PC-3 (cell line): ENCODE results near the gene PLPPR2. TPM values are rescaled to one million over a fixed set of nuclear protein-coding genes. Genes with fewer than 3 reads are reported as not detected.
A peak's percentile ranks its signal among the peaks of the same experiment; 100 is the strongest.

Experiments used
- ATAC-seq: fragments of 200-7000 bp; cut with Tn5 transposase; 2 replicates; pipeline ENCODE4 v1.9.1; 2020; ENCODE audit warnings: mild to moderate bottlenecking, moderate library complexity
- BruUV-seq: library from RNA; stranded (reverse); fragments of 400-500 nt; replicated peaks from 2 replicates; lab custom pipeline; 2021; lab: Mats Ljungman, UMichigan
- CTCF ChIA-PET: fragments of 300-600 bp; sonication (Branson Sonifier 250); formaldehyde crosslinking; loops from one replicate; lab custom pipeline; 2022; ENCODE audit warnings: antibody characterized with exemption; lab: Charles Lee
- POLR2A ChIA-PET: fragments of 300-600 bp; sonication (Branson Sonifier 250); formaldehyde crosslinking; loops from one replicate; lab custom pipeline; 2022; ENCODE audit warnings: antibody characterized with exemption; ENCODE audit not compliant: unreplicated experiment; lab: Charles Lee
- DNase-seq: peaks from one replicate; pipeline ENCODE4 v3.0.0-alpha.2; 2015
- H2AFZ ChIP-seq: fragments of 300-600 bp; sonication (generic); 2 replicates; pipeline ENCODE4 v1.6.0; 2016; ENCODE audit warnings: antibody characterized with exemption, low read length
- H3F3A ChIP-seq: fragments of 300-600 bp; sonication (generic); one replicate; pipeline ENCODE4 v1.6.0; 2017; ENCODE audit warnings: antibody characterized with exemption, low read length, control low read depth, mild to moderate bottlenecking; ENCODE audit not compliant: unreplicated experiment
- H3K27ac ChIP-seq: fragments of 300-600 bp; sonication (generic); 2 replicates; pipeline ENCODE4 v1.5.1; 2016; ENCODE audit warnings: mild to moderate bottlenecking, low read length
- H3K27me3 ChIP-seq: fragments of 300-600 bp; sonication (generic); 2 replicates; pipeline ENCODE4 v1.6.1; 2016; ENCODE audit warnings: low read length, mixed read lengths
- H3K36me3 ChIP-seq: fragments of 300-600 bp; sonication (generic); 2 replicates; pipeline ENCODE4 v1.6.1; 2016; ENCODE audit warnings: low read depth, mixed run types, low read length, mixed read lengths
- H3K4me1 ChIP-seq: fragments of 300-600 bp; sonication (generic); 2 replicates; pipeline ENCODE4 v1.5.1; 2016; ENCODE audit warnings: low read length; ENCODE audit not compliant: insufficient read depth
- H3K4me2 ChIP-seq: fragments of 300-600 bp; sonication (generic); 2 replicates; pipeline ENCODE4 v1.6.0; 2016; ENCODE audit warnings: low read length
- H3K4me3 ChIP-seq: fragments of 300-600 bp; sonication (generic); 2 replicates; pipeline ENCODE4 v1.5.1; 2016; ENCODE audit warnings: mild to moderate bottlenecking, low read length, mixed read lengths
- H3K79me2 ChIP-seq: fragments of 300-600 bp; sonication (generic); 2 replicates; pipeline ENCODE4 v1.6.1; 2017; ENCODE audit warnings: low read length, mixed read lengths
- H3K9ac ChIP-seq: fragments of 300-600 bp; sonication (generic); 2 replicates; pipeline ENCODE4 v1.6.0; 2016; ENCODE audit warnings: mild to moderate bottlenecking, low read length
- H3K9me2 ChIP-seq: fragments of 300-600 bp; sonication (generic); replicated peaks from 2 replicates; pipeline ENCODE4 v1.6.1; 2016; ENCODE audit warnings: mixed run types, low read length, mixed read lengths
- H3K9me3 ChIP-seq: fragments of 300-600 bp; sonication (generic); 2 replicates; pipeline ENCODE4 v1.6.1; 2016; ENCODE audit warnings: low read length, mixed read lengths
- H4K20me1 ChIP-seq: fragments of 300-600 bp; sonication (generic); 2 replicates; pipeline ENCODE4 v1.6.1; 2016; ENCODE audit warnings: low read length, mixed read lengths
- EZH2 ChIP-seq: fragments of 300-600 bp; sonication (generic); IDR thresholded peaks from one replicate; pipeline ENCODE4 v1.6.1; 2017; ENCODE audit warnings: antibody characterized with exemption, mild to moderate bottlenecking, low read length; ENCODE audit not compliant: unreplicated experiment
- EZH2phosphoT487 ChIP-seq: fragments of 300-600 bp; sonication (generic); IDR thresholded peaks from 2 replicates; pipeline ENCODE4 v1.6.1; 2018; ENCODE audit warnings: mild to moderate bottlenecking, antibody characterized with exemption, low read length, borderline replicate concordance
- intact Hi-C: fragments of 100-400 bp; cut with micrococcal nuclease; formaldehyde crosslinking; loops from 2 replicates; pipeline ENCODE4 v1.9.0; 2023
- total RNA-seq: library from RNA; depleted of rRNA; stranded (reverse); fragments of >200 nt; gene quantifications from 2 replicates; pipeline ENCODE4 v1.2.3, GENCODE V29; 2014
- TF ChIP-seq, protein P1 (sequence below): fragments of 300-600 bp; sonication (generic); conservative IDR thresholded peaks from 2 replicates; pipeline ENCODE4 v1.5.1; 2017; ENCODE audit warnings: antibody characterized with exemption, low read depth, mild to moderate bottlenecking, low read length

PLPPR2 gene
- total RNA-seq, 1 experiment from 2014 or later, result 38.0 TPM

DNA sequence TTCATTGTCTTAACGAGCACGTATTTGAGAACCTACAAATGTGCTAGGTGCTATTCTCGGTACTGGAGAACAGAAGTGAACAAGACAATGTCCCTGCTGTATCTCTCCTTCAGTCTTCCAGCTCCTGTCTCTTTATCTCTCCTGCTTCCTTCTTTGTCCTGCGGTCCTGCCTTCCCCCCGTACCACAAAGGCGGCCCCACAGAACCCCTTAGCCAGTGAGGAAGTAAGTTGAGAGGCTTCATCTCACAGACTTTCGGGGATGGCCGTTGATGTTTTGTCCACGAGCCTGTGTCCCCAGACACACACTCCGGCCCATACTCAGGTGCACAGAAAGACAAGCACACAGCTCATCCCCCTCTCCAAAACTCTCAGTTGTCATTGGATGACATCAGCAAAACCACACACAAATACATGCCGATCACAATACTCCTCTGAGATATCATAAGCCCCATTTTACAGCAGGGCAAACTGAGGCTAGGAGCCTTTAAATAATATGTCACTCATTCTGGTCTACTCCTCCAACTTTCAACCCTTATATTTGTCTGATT, 18.7 kb downstream of the PLPPR2 start:
- BruUV-seq, result no TSS peak
- Histone ChIP-seq H3K79me2 (peaks cover 17% of the 10 kb centered on the region), H3K4me1 (peaks cover 44% of the 10 kb centered on the region), H3K9me2 (no peaks in the 10 kb centered on the region), H3F3A (peaks cover 11% of the 10 kb centered on the region), H3K4me3 (peak overlapping the region; percentile 68), H4K20me1 (no peaks in the 10 kb centered on the region), H3K36me3 (no peaks in the 10 kb centered on the region), H3K9ac (peak overlapping the region; percentile 88; the same call in 1 of the 2 replicates), H2AFZ (peak overlapping the region; percentile 78), H3K27ac (no peak overlapping the region), H3K9me3 (no peaks in the 10 kb centered on the region), H3K27me3 (no peaks in the 10 kb centered on the region), H3K4me2 (peak overlapping the region; percentile 78)
- intact Hi-C loops, result loop anchor here (1.0 kb wide), 1 partner anchor 28 kb away; the partner anchor contains the start of genes CCDC159 and TMEM205
- no peak for DNase-seq
- no peak for ATAC-seq
- no peak for TF ChIP-seq EZH2
- TF ChIP-seq, protein P1, sequence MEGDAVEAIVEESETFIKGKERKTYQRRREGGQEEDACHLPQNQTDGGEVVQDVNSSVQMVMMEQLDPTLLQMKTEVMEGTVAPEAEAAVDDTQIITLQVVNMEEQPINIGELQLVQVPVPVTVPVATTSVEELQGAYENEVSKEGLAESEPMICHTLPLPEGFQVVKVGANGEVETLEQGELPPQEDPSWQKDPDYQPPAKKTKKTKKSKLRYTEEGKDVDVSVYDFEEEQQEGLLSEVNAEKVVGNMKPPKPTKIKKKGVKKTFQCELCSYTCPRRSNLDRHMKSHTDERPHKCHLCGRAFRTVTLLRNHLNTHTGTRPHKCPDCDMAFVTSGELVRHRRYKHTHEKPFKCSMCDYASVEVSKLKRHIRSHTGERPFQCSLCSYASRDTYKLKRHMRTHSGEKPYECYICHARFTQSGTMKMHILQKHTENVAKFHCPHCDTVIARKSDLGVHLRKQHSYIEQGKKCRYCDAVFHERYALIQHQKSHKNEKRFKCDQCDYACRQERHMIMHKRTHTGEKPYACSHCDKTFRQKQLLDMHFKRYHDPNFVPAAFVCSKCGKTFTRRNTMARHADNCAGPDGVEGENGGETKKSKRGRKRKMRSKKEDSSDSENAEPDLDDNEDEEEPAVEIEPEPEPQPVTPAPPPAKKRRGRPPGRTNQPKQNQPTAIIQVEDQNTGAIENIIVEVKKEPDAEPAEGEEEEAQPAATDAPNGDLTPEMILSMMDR, result no peak
- TF ChIP-seq EZH2phosphoT487, result no peak
- ChIA-PET POLR2A (interaction anchor here (0.6 to 1.9 kb wide), 4 partner anchors 10 to 108 kb away, joined by 3 to 6 read pairs (median 4); partner anchors contain the start of genes CCDC159, RAB3D and TMEM205), CTCF (interaction anchor here (0.6 to 1.9 kb wide), 3 partner anchors 79 to 108 kb away, joined by 3 to 13 read pairs (median 5); no protein-coding TSS in a partner anchor)

GRCh38 chr19:11374433-11375142, 19.4 kb downstream of the PLPPR2 start, which contains the start of gene SWSAP1:
TSS of gene SWSAP1 (plus strand) at chr19:11374666. CDS start at chr19:11374681, 15 bp downstream.
- DNase-seq, result peak; percentile 100
- peak within 1 kb of the TSS; percentile 68 for H3K4me3 ChIP-seq
- BruUV-seq, result TSS peak; percentile 82
- H3K27ac ChIP-seq, result peak within 1 kb of the TSS; percentile 79
- POLR2A ChIA-PET, result interaction anchor here (0.5 to 1.9 kb wide), 8 partner anchors 28 to 232 kb away, joined by 3 to 34 read pairs (median 5); partner anchors contain the start of genes CCDC159, RAB3D, RGL3 and TMEM205
- no peaks in the 10 kb centered on the region for H3K9me3 ChIP-seq
- H3K9ac ChIP-seq, result peak within 1 kb of the TSS; percentile 88
- H4K20me1 ChIP-seq, result no peaks in the 10 kb centered on the region
- H3K36me3 ChIP-seq, result no peaks in the 10 kb centered on the region
- peaks cover 12% of the 10 kb centered on the region for H3F3A ChIP-seq
- H3K27me3 ChIP-seq, result no peaks in the 10 kb centered on the region
- H3K4me1 ChIP-seq, result peaks cover 49% of the 10 kb centered on the region
- H3K79me2 ChIP-seq, result peaks cover 20% of the 10 kb centered on the region
- TF ChIP-seq, protein P1, result no peak
- TF ChIP-seq EZH2, result no peak
- TF ChIP-seq EZH2phosphoT487, result no peak
- H3K4me2 ChIP-seq, result peak within 1 kb of the TSS; percentile 93
- peak within 1 kb of the TSS; percentile 78 for H2AFZ ChIP-seq
- intact Hi-C loops, result loop anchor here (1.0 kb wide), 2 partner anchors 28 to 35 kb away; partner anchors contain the start of genes CCDC159, RAB3D and TMEM205
- ATAC-seq, result peak; percentile 85
- H3K9me2 ChIP-seq, result no peaks in the 10 kb centered on the region
- CTCF ChIA-PET, result interaction anchor here (0.5 to 1.9 kb wide), 9 partner anchors 10 to 1404 kb away, joined by 3 to 13 read pairs (median 5); partner anchors contain the start of genes EPOR and PRKCSH
